ENCODE measurements around the gene MPG. TPM values are rescaled to one million over a fixed set of nuclear protein-coding genes. Genes with fewer than 3 reads are reported as not detected.

Gene MPG
- polyA plus RNA-seq, 1 of the 3 experiments (the other 2 are of a cell fraction), result 98.3 TPM

GRCh38 chr16:130533-131173 is 52.6 kb downstream of the MPG start (continued):
- TF ChIP-seq SMC3 (IDR thresholded peaks at IDR 0.05; ENCODE audit: low read depth, low read length), result no peak
- TF ChIP-seq FOXJ3 (CRISPR knock-in tag; IDR thresholded peaks at IDR 0.05), result no peak
- no peak for TF ChIP-seq IRF3 (IDR thresholded peaks at IDR 0.05; ENCODE audit: low read depth, low read length)
- no peak for TF ChIP-seq SIN3A (IDR thresholded peaks at IDR 0.05; ENCODE audit: borderline replicate concordance, low read depth, low read length)

GRCh38 chr16:132120-132519 is 54.1 kb downstream of the MPG start:
- POLR2A ChIA-PET, result interaction anchor here (0.6 kb wide), 1 partner anchor 46 kb away, joined by 5 read pairs; no protein-coding TSS in a partner anchor

More at GRCh38 chr16:132120-132519, 54.1 kb downstream of the MPG start:
- WGBS (ENCODE audit: low lambda C conversion rate), result 93% methylated on average over 7 of the region's 7 CpGs
- Histone ChIP-seq H3K9ac (no peak overlapping the region), H3K4me3 (ENCODE audit: low read depth in 2 of 2, low read length in 1 of 2) (no peak overlapping the region), H3F3A (replicated peaks; ENCODE audit: insufficient read depth) (peaks cover 9% of the 10 kb centered on the region), H3K27me3 (ENCODE audit: insufficient read depth) (no peaks in the 10 kb centered on the region), H3K4me1 (ENCODE audit: control insufficient read depth in 1 of 2, insufficient read depth in 2 of 2, low read depth in 1 of 2, low read length in 1 of 2) (peaks cover under 1 to 4% of the 10 kb centered on the region in 2 experiments; a peak in 1 of 4 replicates), H4K20me1 (ENCODE audit: insufficient read depth) (no peaks in the 10 kb centered on the region), H3K36me3 (replicated peaks in 1 of 2; ENCODE audit: control insufficient read depth in 1 of 2, insufficient read depth in 2 of 2, low read length in 1 of 2) (peaks cover 0 to 4% of the 10 kb centered on the region in 2 experiments), H2AFZ (ENCODE audit: low read depth) (no peak overlapping the region), H3K9me2 (no peaks in the 10 kb centered on the region), H3K27ac (ENCODE audit: low read depth in 2 of 2, low read length in 1 of 2) (no peak overlapping the region), H3K4me2 (no peak overlapping the region), H3K9me3 (no peaks in the 10 kb centered on the region), H3K79me2 (ENCODE audit: insufficient read depth) (peaks cover 66% of the 10 kb centered on the region)
- CTCF ChIA-PET, result interaction anchor here (1.1 to 5.8 kb wide), 4 partner anchors 14 to 48 kb away, joined by 3 to 31 read pairs (median 18); partner anchors contain the start of gene HBQ1
- TF ChIP-seq SIN3A (IDR thresholded peaks at IDR 0.05; ENCODE audit: borderline replicate concordance, low read depth, low read length) (no peak), POLR2AphosphoS5 (IDR thresholded peaks at IDR 0.05; ENCODE audit: low read depth, low read length) (no peak), ELF1 (IDR thresholded peaks at IDR 0.05) (no peak), TAF1 (IDR thresholded peaks at IDR 0.05; ENCODE audit: borderline replicate concordance, low read depth, low read length) (no peak), CTCF (IDR thresholded peaks at IDR 0.05) (no peak), MEF2A (IDR thresholded peaks at IDR 0.05; ENCODE audit: borderline replicate concordance, low read depth) (no peak), RAD21 (IDR thresholded peaks at IDR 0.05; ENCODE audit: low read length) (no peak)
- DNase-seq, result no peak
